HepG2 (cell line): ENCODE measurements around the gene ZSCAN20. TPM values are rescaled to one million over a fixed set of nuclear protein-coding genes. Genes with fewer than 3 reads are reported as not detected.

ENCODE experiments used
- ATAC-seq: fragments of 200-7000 bp; cut with Tn5 transposase; 3 replicates; pipeline ENCODE4 v1.9.1; 2020; ENCODE audit warnings: mild to moderate bottlenecking, moderate library complexity
- BruUV-seq: library from RNA; stranded (reverse); fragments of 400-500 nt; replicated peaks from 2 replicates; lab custom pipeline; 2021; lab: Mats Ljungman, UMichigan
- CTCF ChIA-PET: fragments of 300-600 bp; formaldehyde crosslinking; extraction: SDS; loops from one replicate; lab custom pipeline; 2021; ENCODE audit warnings: low total read pairs, inconsistent platforms, low intra/inter-chr PET ratio; lab: Yijun Ruan, JAX
- POLR2A ChIA-PET: fragments of 350-600 bp; sonication (Branson Sonifier 250); formaldehyde crosslinking; loops from one replicate; lab custom pipeline; 2020; ENCODE audit warnings: antibody characterized with exemption, inconsistent platforms; lab: Yijun Ruan, JAX
- DNase-seq: peaks from one replicate; pipeline ENCODE4 v3.0.0-alpha.2; 2015; ENCODE audit warnings: low spot score
- FAIRE-seq: peaks from 3 replicates; lab custom pipeline; 2011; peaks lifted over from hg19 to GRCh38; lab: Jason Lieb, UNC
- H2AFZ ChIP-seq: one replicate; pipeline ENCODE4 v1.6.1; 2011; ENCODE audit warnings: low read length, inconsistent platforms
- H3K27ac ChIP-seq: fragments of 300-600 bp; 3 replicates; pipeline ENCODE4 v1.8.0; 2011; ENCODE audit warnings: mixed run types, mild to moderate bottlenecking, mixed read lengths, low read length, inconsistent platforms; ENCODE audit not compliant: insufficient read depth; ENCODE audit errors: extremely low read length
- H3K27me3 ChIP-seq, 2 experiments: fragments of 200-600 bp in 1 of 2; 2 replicates in 1 of 2; 3 replicates in 1 of 2; pipeline versions ENCODE4 v1.6.0 to v1.8.0; 2011; ENCODE audit warnings: low read length in 2 of 2, mild to moderate bottlenecking in 2 of 2, moderate library complexity in 2 of 2, inconsistent platforms in 1 of 2; ENCODE audit not compliant: insufficient read depth in 2 of 2, control insufficient read depth in 1 of 2
- H3K36me3 ChIP-seq, 2 experiments: fragments of 200-600 bp in 1 of 2; replicated peaks in 1 of 2; 2 replicates in 1 of 2; 3 replicates in 1 of 2; pipeline versions ENCODE4 v1.5.1 to v1.8.0; 2011; ENCODE audit warnings: low read length in 2 of 2, inconsistent platforms in 1 of 2; ENCODE audit not compliant: insufficient read depth in 2 of 2, control insufficient read depth in 1 of 2
- H3K4me1 ChIP-seq: 2 replicates; pipeline ENCODE4 v1.5.1; 2012; ENCODE audit warnings: low read length, inconsistent platforms; ENCODE audit not compliant: insufficient read depth
- H3K4me2 ChIP-seq: 2 replicates; pipeline ENCODE4 v1.6.0; 2011; ENCODE audit warnings: low read depth, low read length, inconsistent platforms
- H3K4me3 ChIP-seq, 3 experiments: fragments of 200-600 bp in 1 of 3; sonication (generic), shearing (Covaris generic) in 1 of 3; replicated peaks in 1 of 3; 2 replicates each; pipeline ENCODE4 v1.5.1; 2011 to 2016; ENCODE audit warnings: low read length in 3 of 3, inconsistent platforms in 2 of 3, low read depth in 2 of 3, mild to moderate bottlenecking in 2 of 3, control low read depth in 1 of 3, mixed read lengths in 1 of 3; ENCODE audit not compliant: insufficient read depth in 1 of 3
- H3K79me2 ChIP-seq: one replicate; pipeline ENCODE4 v1.6.1; 2011; ENCODE audit warnings: low read length, inconsistent platforms; ENCODE audit not compliant: insufficient read depth
- H3K9ac ChIP-seq: 2 replicates; pipeline ENCODE4 v1.6.0; 2011; ENCODE audit warnings: mild to moderate bottlenecking, low read depth, low read length, inconsistent platforms; ENCODE audit not compliant: insufficient read depth
- H3K9me3 ChIP-seq: 2 replicates; pipeline ENCODE4 v1.5.1; 2012; ENCODE audit warnings: mild to moderate bottlenecking, low read length
- H4K20me1 ChIP-seq: 2 replicates; pipeline ENCODE4 v1.6.0; 2011; ENCODE audit warnings: inconsistent platforms, mild to moderate bottlenecking, low read length, moderate library complexity; ENCODE audit not compliant: insufficient read depth
- ATF7 ChIP-seq, 2 experiments: fragments of 450-650 bp in 1 of 2; sonication (generic) in 1 of 2; formaldehyde crosslinking in 1 of 2; IDR thresholded peaks; 2 replicates each; pipeline versions ENCODE4 v1.4.0 to v1.6.1; 2016 to 2020; ENCODE audit warnings: antibody characterized with exemption in 1 of 2, mild to moderate bottlenecking in 1 of 2, missing genetic modification reagents in 1 of 2
- FOSL2 ChIP-seq: sonication (generic); formaldehyde crosslinking; IDR thresholded peaks from 2 replicates; pipeline ENCODE4 v1.4.0; 2020; ENCODE audit warnings: missing genetic modification reagents
- FOXP1 ChIP-seq, 2 experiments: fragments of 450-650 bp in 1 of 2; IDR thresholded peaks; 2 replicates each; pipeline ENCODE4 v1.6.1; 2017 to 2018; ENCODE audit warnings: antibody characterized with exemption in 1 of 2
- GATA4 ChIP-seq: sonication (generic); IDR thresholded peaks from 2 replicates; pipeline ENCODE4 v1.6.1; 2016; ENCODE audit warnings: antibody characterized with exemption, low read depth, borderline replicate concordance
- HNF4A ChIP-seq: sonication (generic); formaldehyde crosslinking; IDR thresholded peaks from 2 replicates; pipeline ENCODE4 v1.4.0; 2020; ENCODE audit warnings: missing genetic modification reagents
- KAT8 ChIP-seq: IDR thresholded peaks from 2 replicates; pipeline ENCODE4 v1.6.1; 2016; ENCODE audit warnings: missing genetic modification reagents, missing compliant biosample characterization
- KDM4B ChIP-seq: sonication (generic); formaldehyde crosslinking; IDR thresholded peaks from 2 replicates; pipeline ENCODE4 v1.4.0; 2020; ENCODE audit warnings: missing genetic modification reagents
- MIXL1 ChIP-seq: IDR thresholded peaks from 2 replicates; pipeline ENCODE4 v1.6.1; 2016
- PTBP1 ChIP-seq: fragments of 200-400 bp; formaldehyde crosslinking; IDR thresholded peaks from 2 replicates; pipeline ENCODE4 v1.6.1; 2018; ENCODE audit warnings: low read length, low read depth; ENCODE audit not compliant: poor library complexity, severe bottlenecking
- ZFP82 ChIP-seq: sonication (generic); formaldehyde crosslinking; IDR thresholded peaks from 2 replicates; pipeline ENCODE4 v1.5.1; 2020; ENCODE audit warnings: mild to moderate bottlenecking, missing genetic modification reagents, borderline replicate concordance
- ZNF33A ChIP-seq: sonication (generic); formaldehyde crosslinking; IDR thresholded peaks from 2 replicates; pipeline ENCODE4 v1.5.1; 2020; ENCODE audit warnings: missing genetic modification reagents, mild to moderate bottlenecking, moderate library complexity, borderline replicate concordance
- ZNF841 ChIP-seq: sonication (generic); formaldehyde crosslinking; IDR thresholded peaks from 2 replicates; pipeline ENCODE4 v1.8.1; 2023; ENCODE audit warnings: missing genetic modification reagents, borderline replicate concordance
- WGBS: methylation state at CpG from one replicate; pipeline ENCODE4 v1.1.6; 2017; ENCODE audit warnings: low lambda C conversion rate; 5-methylcytosine and 5-hydroxymethylcytosine counted together
- in situ Hi-C: cut with HindIII; loops from 2 replicates; pipeline ENCODE4 v1.10.0; 2017; ENCODE audit warnings: low pct_unique_long_range_greater_than_20kb; ENCODE audit not compliant: extremely low pct_ligation_motif_present
- intact Hi-C: fragments of 100-400 bp; cut with micrococcal nuclease; formaldehyde crosslinking; loops from one replicate; pipeline ENCODE4 v1.10.0; 2022; ENCODE audit not compliant: unreplicated experiment
- polyA plus RNA-seq, 8 experiments: library from polyadenylated mRNA; depleted of rRNA in 3 of 8; stranded (reverse) in 7 of 8; unstranded in 1 of 8; fragments of >200 nt; fragmentation: Illumina TruSeq in 4 of 8; extraction: Trizol in 4 of 8; gene quantifications; 2 replicates each; pipeline versions ENCODE4 v1.2.1 to v1.2.3, GENCODE V29; 2011 to 2016; ENCODE audit warnings: low read depth in 4 of 8, missing spikeins in 1 of 8, mixed read lengths in 1 of 8; ENCODE audit not compliant: insufficient read depth in 1 of 8
- total RNA-seq, 5 experiments: library from RNA; depleted of rRNA; stranded (reverse); fragments of >200 nt; fragmentation: Illumina TruSeq; extraction: Trizol; gene quantifications; 2 replicates each; pipeline ENCODE4 v1.2.3, GENCODE V29; 2016; ENCODE audit warnings: low read depth in 1 of 5
- TF ChIP-seq, protein P1 (sequence below): sonication (generic); formaldehyde crosslinking; IDR thresholded peaks from 2 replicates; pipeline ENCODE4 v1.8.0; 2022; ENCODE audit warnings: mild to moderate bottlenecking, missing genetic modification reagents, moderate library complexity
- TF ChIP-seq, protein P2 (sequence below): sonication (generic); formaldehyde crosslinking; IDR thresholded peaks from 2 replicates; pipeline ENCODE4 v1.4.0; 2020; ENCODE audit warnings: missing genetic modification reagents

ZSCAN20 gene
- total and polyA plus RNA-seq, 2 of the 13 experiments (the other 11 are each of a cell fraction or from before 2014, with no cell fraction given) = 1.1 to 2.8 TPM

DNA sequence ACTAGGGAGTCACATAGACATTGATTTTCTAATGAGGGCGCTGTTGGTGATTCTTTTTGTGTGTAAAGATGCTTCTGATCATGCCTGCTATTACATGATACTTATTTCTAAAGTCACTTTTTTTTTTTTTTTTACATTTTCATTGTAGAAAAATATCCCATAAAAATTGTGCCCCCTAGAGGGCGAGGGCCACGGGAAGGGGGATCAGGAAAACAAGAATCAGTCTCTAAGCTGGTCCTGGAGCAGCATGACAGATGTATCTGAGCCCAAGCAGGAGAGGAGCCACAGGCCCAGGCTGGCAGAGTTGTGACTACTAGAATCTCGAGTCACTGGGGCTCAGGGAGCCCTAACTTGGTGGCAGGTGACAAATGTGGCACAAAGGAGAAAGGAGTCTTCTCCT is 28.1 kb downstream of the ZSCAN20 start:
- FAIRE-seq (no peak), DNase-seq (no peak)
- Histone ChIP-seq H4K20me1 (no peaks in the 10 kb centered on the region; the same call in 1 of the 2 replicates), H2AFZ (no peak overlapping the region), H3K4me2 (no peak overlapping the region), H3K4me1 (peaks cover 20% of the 10 kb centered on the region), H3K27ac (no peak overlapping the region), H3K9me3 (no peaks in the 10 kb centered on the region), H3K27me3 (no peaks in the 10 kb centered on the region), H3K79me2 (no peaks in the 10 kb centered on the region), H3K36me3 (no peaks in the 10 kb centered on the region), H3K4me3 (no peak overlapping the region), H3K9ac (no peak overlapping the region)
- intact Hi-C loops = no loop called here
- in situ Hi-C loops = no loop called here
- WGBS = 14% methylated on average over 4 of the region's 4 CpGs
- BruUV-seq = no TSS peak
- POLR2A ChIA-PET = no interaction called here
- CTCF ChIA-PET = no interaction called here
- TF ChIP-seq, protein P1, sequence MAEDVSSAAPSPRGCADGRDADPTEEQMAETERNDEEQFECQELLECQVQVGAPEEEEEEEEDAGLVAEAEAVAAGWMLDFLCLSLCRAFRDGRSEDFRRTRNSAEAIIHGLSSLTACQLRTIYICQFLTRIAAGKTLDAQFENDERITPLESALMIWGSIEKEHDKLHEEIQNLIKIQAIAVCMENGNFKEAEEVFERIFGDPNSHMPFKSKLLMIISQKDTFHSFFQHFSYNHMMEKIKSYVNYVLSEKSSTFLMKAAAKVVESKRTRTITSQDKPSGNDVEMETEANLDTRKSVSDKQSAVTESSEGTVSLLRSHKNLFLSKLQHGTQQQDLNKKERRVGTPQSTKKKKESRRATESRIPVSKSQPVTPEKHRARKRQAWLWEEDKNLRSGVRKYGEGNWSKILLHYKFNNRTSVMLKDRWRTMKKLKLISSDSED = no peak
- TF ChIP-seq HNF4A (CRISPR knock-in tag) (no peak), ZFP82 (no peak), ATF7 (IDR thresholded peaks at IDR 0.05) (no peak), ATF7 (CRISPR knock-in tag; IDR thresholded peaks at IDR 0.05) (no peak), FOSL2 (no peak), GATA4 (no peak), MIXL1 (CRISPR knock-in tag) (no peak), FOXP1 (IDR thresholded peaks at IDR 0.05) (no peak), FOXP1 (CRISPR knock-in tag; IDR thresholded peaks at IDR 0.05) (no peak), PTBP1 (no peak), ZNF33A (CRISPR knock-in tag) (no peak), KDM4B (CRISPR knock-in tag) (no peak), KAT8 (no peak), ZNF841 (no peak)
- TF ChIP-seq, protein P2, sequence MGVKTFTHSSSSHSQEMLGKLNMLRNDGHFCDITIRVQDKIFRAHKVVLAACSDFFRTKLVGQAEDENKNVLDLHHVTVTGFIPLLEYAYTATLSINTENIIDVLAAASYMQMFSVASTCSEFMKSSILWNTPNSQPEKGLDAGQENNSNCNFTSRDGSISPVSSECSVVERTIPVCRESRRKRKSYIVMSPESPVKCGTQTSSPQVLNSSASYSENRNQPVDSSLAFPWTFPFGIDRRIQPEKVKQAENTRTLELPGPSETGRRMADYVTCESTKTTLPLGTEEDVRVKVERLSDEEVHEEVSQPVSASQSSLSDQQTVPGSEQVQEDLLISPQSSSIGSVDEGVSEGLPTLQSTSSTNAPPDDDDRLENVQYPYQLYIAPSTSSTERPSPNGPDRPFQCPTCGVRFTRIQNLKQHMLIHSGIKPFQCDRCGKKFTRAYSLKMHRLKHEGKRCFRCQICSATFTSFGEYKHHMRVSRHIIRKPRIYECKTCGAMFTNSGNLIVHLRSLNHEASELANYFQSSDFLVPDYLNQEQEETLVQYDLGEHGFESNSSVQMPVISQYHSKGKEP (CRISPR knock-in tag) = no peak
- TF ChIP-seq, all 625 proteins: peak for 0
- no peak for ATAC-seq
